Hepatocyte (in vitro differentiated cells): ENCODE data around the gene KCNQ1. TPM values are rescaled to one million over a fixed set of nuclear protein-coding genes. Genes with fewer than 3 reads are reported as not detected.

ENCODE experiments used
- DNase-seq: peaks from one replicate; pipeline ENCODE4 v3.0.0-alpha.2; 2016; ENCODE audit warnings: low spot score
- H2AFZ ChIP-seq: fragments of 200-600 bp; sonication (generic); 2 replicates; pipeline ENCODE4 v1.6.0; 2016; ENCODE audit warnings: antibody characterized with exemption, mild to moderate bottlenecking
- H3K27ac ChIP-seq: fragments of 200-600 bp; sonication (generic); 2 replicates; pipeline ENCODE4 v1.5.1; 2016; ENCODE audit warnings: mild to moderate bottlenecking
- H3K27me3 ChIP-seq: fragments of 200-600 bp; sonication (generic); 2 replicates; pipeline ENCODE4 v1.6.1; 2016
- H3K36me3 ChIP-seq: fragments of 200-600 bp; sonication (generic); replicated peaks from 2 replicates; pipeline ENCODE4 v1.5.1; 2016; ENCODE audit warnings: low read depth; ENCODE audit not compliant: insufficient read depth
- H3K4me1 ChIP-seq: fragments of 200-600 bp; sonication (generic); 2 replicates; pipeline ENCODE4 v1.5.1; 2016; ENCODE audit warnings: mild to moderate bottlenecking, moderate library complexity; ENCODE audit not compliant: insufficient read depth
- H3K4me2 ChIP-seq: fragments of 200-600 bp; sonication (generic); 2 replicates; pipeline ENCODE4 v1.6.0; 2016
- H3K4me3 ChIP-seq: fragments of 200-600 bp; sonication (generic); 2 replicates; pipeline ENCODE4 v1.5.1; 2016; ENCODE audit warnings: mild to moderate bottlenecking
- H3K79me2 ChIP-seq: fragments of 200-600 bp; sonication (generic); 2 replicates; pipeline ENCODE4 v1.6.0; 2017; ENCODE audit warnings: mild to moderate bottlenecking
- H3K9me2 ChIP-seq: fragments of 200-600 bp; sonication (generic); replicated peaks from 2 replicates; pipeline ENCODE4 v1.6.0; 2017; ENCODE audit warnings: mild to moderate bottlenecking; ENCODE audit not compliant: insufficient read depth
- H3K9me3 ChIP-seq: fragments of 200-600 bp; sonication (generic); 2 replicates; pipeline ENCODE4 v1.5.1; 2016; ENCODE audit warnings: low read depth, mild to moderate bottlenecking
- H4K20me1 ChIP-seq: fragments of 200-600 bp; sonication (generic); 2 replicates; pipeline ENCODE4 v1.6.0; 2016; ENCODE audit warnings: mild to moderate bottlenecking; ENCODE audit not compliant: insufficient read depth, poor library complexity, severe bottlenecking
- EZH2 ChIP-seq: fragments of 200-600 bp; sonication (generic); IDR thresholded peaks from 2 replicates; pipeline ENCODE4 v1.6.1; 2016; ENCODE audit warnings: antibody characterized with exemption, mild to moderate bottlenecking, borderline replicate concordance
- EZH2phosphoT487 ChIP-seq: fragments of 200-600 bp; sonication (generic); IDR thresholded peaks from one replicate; pipeline ENCODE4 v1.6.1; 2018; ENCODE audit warnings: antibody characterized with exemption, mild to moderate bottlenecking, low read depth, moderate library complexity; ENCODE audit not compliant: unreplicated experiment, severe bottlenecking
- WGBS: methylation state at CpG from one replicate; pipeline ENCODE4 v1.1.6; 2016; ENCODE audit warnings: low lambda C conversion rate; ENCODE audit errors: missing lambda C conversion rate; 5-methylcytosine and 5-hydroxymethylcytosine counted together
- polyA plus RNA-seq: library from polyadenylated mRNA; unstranded; fragments of >200 nt; fragmentation: Nextera tagmentation; extraction: Ambion mirVana; gene quantifications from 2 replicates; pipeline ENCODE4 v1.2.1, GENCODE V29; 2016
- total RNA-seq: library from RNA; depleted of rRNA; stranded (reverse); fragments of >200 nt; gene quantifications from 2 replicates; pipeline ENCODE4 v1.2.3, GENCODE V29; 2014
- TF ChIP-seq, protein P1 (sequence below): fragments of 200-600 bp; sonication (generic); IDR thresholded peaks from 2 replicates; pipeline ENCODE4 v1.5.1; 2016; ENCODE audit warnings: antibody characterized with exemption, mild to moderate bottlenecking; ENCODE audit not compliant: poor library complexity

The KCNQ1 gene
- total and polyA plus RNA-seq, 2 experiments from 2014 or later = 1.8 to 6.4 TPM

- 87% methylated on average over 21 of the region's 21 CpGs for WGBS
- peak; percentile 1 for DNase-seq
- TF ChIP-seq, protein P1, sequence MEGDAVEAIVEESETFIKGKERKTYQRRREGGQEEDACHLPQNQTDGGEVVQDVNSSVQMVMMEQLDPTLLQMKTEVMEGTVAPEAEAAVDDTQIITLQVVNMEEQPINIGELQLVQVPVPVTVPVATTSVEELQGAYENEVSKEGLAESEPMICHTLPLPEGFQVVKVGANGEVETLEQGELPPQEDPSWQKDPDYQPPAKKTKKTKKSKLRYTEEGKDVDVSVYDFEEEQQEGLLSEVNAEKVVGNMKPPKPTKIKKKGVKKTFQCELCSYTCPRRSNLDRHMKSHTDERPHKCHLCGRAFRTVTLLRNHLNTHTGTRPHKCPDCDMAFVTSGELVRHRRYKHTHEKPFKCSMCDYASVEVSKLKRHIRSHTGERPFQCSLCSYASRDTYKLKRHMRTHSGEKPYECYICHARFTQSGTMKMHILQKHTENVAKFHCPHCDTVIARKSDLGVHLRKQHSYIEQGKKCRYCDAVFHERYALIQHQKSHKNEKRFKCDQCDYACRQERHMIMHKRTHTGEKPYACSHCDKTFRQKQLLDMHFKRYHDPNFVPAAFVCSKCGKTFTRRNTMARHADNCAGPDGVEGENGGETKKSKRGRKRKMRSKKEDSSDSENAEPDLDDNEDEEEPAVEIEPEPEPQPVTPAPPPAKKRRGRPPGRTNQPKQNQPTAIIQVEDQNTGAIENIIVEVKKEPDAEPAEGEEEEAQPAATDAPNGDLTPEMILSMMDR = no peak
- no peak for TF ChIP-seq EZH2
- TF ChIP-seq EZH2phosphoT487 = no peak
- Histone ChIP-seq H3K9me3 (no peaks in the 10 kb centered on the region), H2AFZ (no peak overlapping the region), H3K79me2 (no peaks in the 10 kb centered on the region), H3K27me3 (no peaks in the 10 kb centered on the region), H3K27ac (no peak overlapping the region), H3K9me2 (no peaks in the 10 kb centered on the region), H3K36me3 (no peaks in the 10 kb centered on the region), H3K4me2 (no peak overlapping the region), H3K4me3 (no peak overlapping the region), H3K4me1 (no peaks in the 10 kb centered on the region), H4K20me1 (no peaks in the 10 kb centered on the region)
Observed at GRCh38 chr11:2468363-2469235, 23.8 kb downstream of the KCNQ1 start.

- 85% methylated on average over 7 of the region's 7 CpGs for WGBS
- no peak for TF ChIP-seq EZH2phosphoT487
- Histone ChIP-seq H3K4me3 (no peak overlapping the region), H3K27ac (no peak overlapping the region), H3K36me3 (no peaks in the 10 kb centered on the region), H3K9me3 (no peaks in the 10 kb centered on the region), H3K27me3 (no peaks in the 10 kb centered on the region), H3K9me2 (no peaks in the 10 kb centered on the region), H3K4me1 (peaks cover 3% of the 10 kb centered on the region), H3K79me2 (no peaks in the 10 kb centered on the region), H3K4me2 (no peak overlapping the region), H2AFZ (no peak overlapping the region), H4K20me1 (no peaks in the 10 kb centered on the region)
- DNase-seq = no peak
Observed at GRCh38 chr11:2470495-2470894, 25.7 kb downstream of the KCNQ1 start.

GRCh38 chr11:2471048-2471803 is 26.4 kb downstream of the KCNQ1 start:
- no peak for DNase-seq
- Histone ChIP-seq H3K79me2 (no peaks in the 10 kb centered on the region), H2AFZ (no peak overlapping the region), H3K27me3 (no peaks in the 10 kb centered on the region), H3K9me3 (no peaks in the 10 kb centered on the region), H3K27ac (no peak overlapping the region), H3K4me3 (no peak overlapping the region), H4K20me1 (no peaks in the 10 kb centered on the region), H3K9me2 (no peaks in the 10 kb centered on the region), H3K36me3 (no peaks in the 10 kb centered on the region), H3K4me2 (no peak overlapping the region), H3K4me1 (peaks cover 3% of the 10 kb centered on the region)
- TF ChIP-seq, protein P1 = no peak
- TF ChIP-seq EZH2 (no peak), EZH2phosphoT487 (no peak)
- WGBS = 79% methylated on average over 16 of the region's 17 CpGs

- no peaks in the 10 kb centered on the region for H3K9me2 ChIP-seq
- H3K4me2 ChIP-seq = no peak overlapping the region
- H3K27me3 ChIP-seq = no peaks in the 10 kb centered on the region
- TF ChIP-seq EZH2 (no peak), EZH2phosphoT487 (no peak)
- TF ChIP-seq, protein P1 = no peak
- no peaks in the 10 kb centered on the region for H3K79me2 ChIP-seq
- peaks cover 3% of the 10 kb centered on the region for H3K4me1 ChIP-seq
- H3K36me3 ChIP-seq = no peaks in the 10 kb centered on the region
- H4K20me1 ChIP-seq = no peaks in the 10 kb centered on the region
- WGBS = 96% methylated on average over 6 of the region's 6 CpGs
- H3K9me3 ChIP-seq = no peaks in the 10 kb centered on the region
- H3K4me3 ChIP-seq = no peak overlapping the region
- no peak overlapping the region for H2AFZ ChIP-seq
- no peak for DNase-seq
- H3K27ac ChIP-seq = no peak overlapping the region
Observed at GRCh38 chr11:2471804-2472096, 26.9 kb downstream of the KCNQ1 start.
